Posterior vena cava (tissue), 2 donors: Measurements from ENCODE around the gene UBE2G1. TPM values are rescaled to one million over a fixed set of nuclear protein-coding genes. Genes with fewer than 3 reads are reported as not detected.

Experiments
- DNase-seq: peaks from one replicate; pipeline ENCODE4 v3.0.0-alpha.2; 2020; ENCODE audit warnings: low spot score
- intact Hi-C, 2 donors: fragments of 100-400 bp; cut with DNase I; formaldehyde crosslinking; loops; one replicate each; pipeline versions ENCODE4 v1.14.1 to v1.14.2; 2022 to 2023
- total RNA-seq, 2 donors: library from RNA; stranded (reverse); fragmentation: NEBNext Ultra II Directional; extraction: Animal tissue kit (Norgen Biotek cat#: 25700); gene quantifications; one replicate each; pipeline ENCODE4 v1.2.1, GENCODE V29; 2021
- donor health status: DM: yes; HTN: yes; CAD: no.
- donor health status: DM: yes; HTN: yes; CAD: no.

Gene UBE2G1
- total RNA-seq, 2 donors from 2014 or later, result 53.4 to 57.0 TPM

- no peak for DNase-seq
- intact Hi-C loops, result no loop called here
Measured at GRCh38 chr17:4232168-4232813, 134.2 kb downstream of the UBE2G1 start.

- DNase-seq, result peak; percentile 85
- intact Hi-C loops, result no loop called here
Measured at GRCh38 chr17:4229627-4230541, 136.6 kb downstream of the UBE2G1 start.

GRCh38 chr17:4221899-4222659 lies 144.4 kb downstream of the UBE2G1 start:
- intact Hi-C loops, result no loop called here
- no peak for DNase-seq

- no peak for DNase-seq
- intact Hi-C loops, result no loop called here
Measured at GRCh38 chr17:4221163-4221562, 145.3 kb downstream of the UBE2G1 start.

GRCh38 chr17:4220655-4221054 lies 145.8 kb downstream of the UBE2G1 start:
- intact Hi-C loops, result no loop called here
- DNase-seq, result no peak

Other genes starting within 250 kb of the UBE2G1 start
- gene ZZEF1, start 223.6 kb downstream of the UBE2G1 start, total RNA-seq, result 10 to 100 TPM; 46.6 to 49.5 TPM
- 10 to 100 TPM; 11.1 to 16.8 TPM for gene CYB5D2, start 223.5 kb downstream of the UBE2G1 start, total RNA-seq
- gene ANKFY1, start 102.7 kb downstream of the UBE2G1 start, total RNA-seq, result 10 to 100 TPM; 34.9 to 49.2 TPM
- gene SPNS3, start 67.3 kb upstream of the UBE2G1 start, total RNA-seq, result under 1 TPM; 0.24 to 0.32 TPM
- 10 to 100 TPM; 16.2 to 20.9 TPM for gene SPNS2, start 132.2 kb upstream of the UBE2G1 start, total RNA-seq
- gene MYBBP1A, start 188.7 kb upstream of the UBE2G1 start, total RNA-seq, result 10 to 100 TPM; 37.9 to 41.0 TPM
- gene GGT6, start 193.9 kb upstream of the UBE2G1 start, total RNA-seq, result not detected
- 1 to 10 TPM; 2.0 to 3.0 TPM for gene SMTNL2, start 217.9 kb upstream of the UBE2G1 start, total RNA-seq